ENCODE results near the gene CTNNA1. TPM values are rescaled to one million over a fixed set of nuclear protein-coding genes. Genes with fewer than 3 reads are reported as not detected.
A peak's percentile ranks its signal among the peaks of the same experiment; 100 is the strongest.

The CTNNA1 gene
- total RNA-seq, 1 donor: 327 TPM

DNA sequence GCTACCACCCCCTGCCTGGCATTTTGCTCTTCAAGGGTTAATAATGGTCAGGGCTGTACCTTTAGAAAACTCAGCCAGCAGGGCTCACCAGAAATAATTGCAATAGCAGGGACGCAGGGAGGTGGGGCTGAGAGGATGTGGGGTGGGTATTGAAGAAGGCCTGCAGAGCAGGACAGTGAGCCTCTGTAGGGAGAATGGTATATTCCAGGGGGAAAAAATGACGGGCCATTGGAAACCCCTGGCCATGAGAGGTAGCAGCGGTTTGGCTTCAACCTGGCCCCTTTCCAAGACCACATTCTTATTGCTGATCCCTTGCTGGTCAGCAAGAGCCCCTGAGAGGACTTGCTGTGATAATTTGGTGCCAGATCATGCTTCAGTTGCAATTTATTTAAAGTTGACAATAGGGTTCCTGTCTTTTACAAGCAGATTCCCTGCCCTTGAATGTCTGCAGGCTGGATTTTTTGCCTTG lies 36.7 kb upstream of the CTNNA1 start:
- no peak overlapping the region for H3K4me3 ChIP-seq (ENCODE audit: low read depth, low read length)
- peak; percentile 29 for DNase-seq (ENCODE audit: low read depth)
- TF ChIP-seq, protein P1, sequence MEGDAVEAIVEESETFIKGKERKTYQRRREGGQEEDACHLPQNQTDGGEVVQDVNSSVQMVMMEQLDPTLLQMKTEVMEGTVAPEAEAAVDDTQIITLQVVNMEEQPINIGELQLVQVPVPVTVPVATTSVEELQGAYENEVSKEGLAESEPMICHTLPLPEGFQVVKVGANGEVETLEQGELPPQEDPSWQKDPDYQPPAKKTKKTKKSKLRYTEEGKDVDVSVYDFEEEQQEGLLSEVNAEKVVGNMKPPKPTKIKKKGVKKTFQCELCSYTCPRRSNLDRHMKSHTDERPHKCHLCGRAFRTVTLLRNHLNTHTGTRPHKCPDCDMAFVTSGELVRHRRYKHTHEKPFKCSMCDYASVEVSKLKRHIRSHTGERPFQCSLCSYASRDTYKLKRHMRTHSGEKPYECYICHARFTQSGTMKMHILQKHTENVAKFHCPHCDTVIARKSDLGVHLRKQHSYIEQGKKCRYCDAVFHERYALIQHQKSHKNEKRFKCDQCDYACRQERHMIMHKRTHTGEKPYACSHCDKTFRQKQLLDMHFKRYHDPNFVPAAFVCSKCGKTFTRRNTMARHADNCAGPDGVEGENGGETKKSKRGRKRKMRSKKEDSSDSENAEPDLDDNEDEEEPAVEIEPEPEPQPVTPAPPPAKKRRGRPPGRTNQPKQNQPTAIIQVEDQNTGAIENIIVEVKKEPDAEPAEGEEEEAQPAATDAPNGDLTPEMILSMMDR (IDR thresholded peaks at IDR 0.05; ENCODE audit: insufficient read depth, low read length): no peak

DNA sequence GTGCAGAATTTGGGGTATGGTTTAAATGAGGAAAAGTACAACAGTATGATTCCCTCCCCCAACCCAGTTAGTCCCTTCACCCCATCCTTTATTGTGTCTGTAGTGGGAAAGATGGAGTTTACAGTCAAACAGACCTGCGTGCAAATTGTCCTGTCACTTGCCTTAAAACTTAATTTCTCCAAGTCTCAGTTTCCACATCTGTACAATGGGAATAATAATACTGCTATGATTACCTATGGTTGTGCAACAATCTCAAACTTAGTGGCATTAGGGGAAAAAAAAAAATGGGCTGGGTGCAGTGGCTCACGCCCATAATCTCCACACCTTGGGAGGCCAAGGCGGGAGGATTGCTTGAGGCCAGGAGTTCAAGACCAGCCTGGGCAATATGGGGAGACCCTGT lies 35.8 kb upstream of the CTNNA1 start:
- no peak overlapping the region for H3K4me3 ChIP-seq (ENCODE audit: low read depth, low read length)
- DNase-seq (ENCODE audit: low read depth): no peak
- TF ChIP-seq, protein P1 (IDR thresholded peaks at IDR 0.05; ENCODE audit: insufficient read depth, low read length): no peak

DNA sequence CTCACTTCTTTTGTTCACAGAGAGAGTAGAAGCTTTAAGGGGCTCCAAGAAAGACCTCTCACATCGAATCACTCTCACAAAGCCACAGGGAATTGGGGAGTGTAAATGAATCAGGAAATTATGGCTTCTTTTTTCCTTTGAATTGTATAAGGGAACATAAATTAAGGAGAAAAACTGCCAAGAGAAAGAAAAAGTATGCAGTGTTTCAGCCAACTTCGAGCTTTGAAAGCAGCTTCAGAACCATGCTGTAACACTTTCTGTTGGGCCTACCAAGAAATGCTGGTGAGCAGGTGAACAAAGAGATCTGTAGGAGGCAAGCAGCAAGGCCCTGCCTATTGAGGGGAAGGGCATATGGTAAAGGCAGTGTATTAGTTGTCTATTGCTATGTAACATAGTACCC lies 33.4 kb upstream of the CTNNA1 start:
- TF ChIP-seq, protein P1 (IDR thresholded peaks at IDR 0.05; ENCODE audit: insufficient read depth, low read length): no peak
- no peak for DNase-seq (ENCODE audit: low read depth)
- H3K4me3 ChIP-seq (ENCODE audit: low read depth, low read length): no peak overlapping the region

DNA sequence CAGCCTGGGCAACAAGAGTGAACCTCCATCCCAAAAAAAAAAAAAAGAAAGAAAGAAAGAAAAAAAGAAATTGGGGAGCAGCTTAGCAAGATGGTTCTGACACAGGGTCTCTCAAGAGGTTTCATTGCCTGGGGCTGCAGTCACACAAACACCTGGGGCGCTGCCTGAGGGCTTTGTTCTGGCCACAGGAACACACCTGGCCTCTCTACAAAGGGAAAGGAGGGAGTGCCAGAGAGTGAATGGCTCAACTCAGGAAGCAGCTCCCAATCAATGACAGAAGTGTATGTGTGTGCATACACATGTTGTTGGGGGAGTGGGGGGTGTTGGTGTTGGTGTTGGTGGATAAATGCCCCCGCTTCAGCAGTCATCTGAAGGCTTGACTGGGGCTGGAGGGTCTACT lies 32.4 kb upstream of the CTNNA1 start:
- no peak overlapping the region for H3K4me3 ChIP-seq (ENCODE audit: low read depth, low read length)
- TF ChIP-seq, protein P1 (IDR thresholded peaks at IDR 0.05; ENCODE audit: insufficient read depth, low read length): no peak
- DNase-seq (ENCODE audit: low read depth): no peak

DNA sequence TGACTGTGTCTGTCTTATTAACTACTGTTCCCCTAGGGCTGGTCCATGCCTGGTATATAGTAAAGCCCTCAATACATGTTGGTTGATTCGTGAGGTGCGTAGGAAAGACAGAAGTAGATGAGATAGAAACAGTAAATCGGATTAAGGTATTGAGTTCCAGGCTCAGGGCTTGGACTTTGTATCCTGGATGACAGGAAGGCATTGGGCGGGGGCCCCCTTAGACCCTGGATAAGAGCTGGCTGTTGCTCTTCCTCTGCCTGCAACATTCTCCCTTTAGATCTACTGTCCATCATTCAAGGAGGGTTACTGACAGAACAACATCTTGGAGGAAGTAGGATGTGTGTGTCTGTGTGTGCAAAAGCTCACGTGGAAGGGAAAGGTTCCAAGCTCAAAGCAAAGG lies 31.2 kb upstream of the CTNNA1 start:
- no peak overlapping the region for H3K4me3 ChIP-seq (ENCODE audit: low read depth, low read length)
- no peak for DNase-seq (ENCODE audit: low read depth)
- TF ChIP-seq, protein P1 (IDR thresholded peaks at IDR 0.05; ENCODE audit: insufficient read depth, low read length): no peak

DNA sequence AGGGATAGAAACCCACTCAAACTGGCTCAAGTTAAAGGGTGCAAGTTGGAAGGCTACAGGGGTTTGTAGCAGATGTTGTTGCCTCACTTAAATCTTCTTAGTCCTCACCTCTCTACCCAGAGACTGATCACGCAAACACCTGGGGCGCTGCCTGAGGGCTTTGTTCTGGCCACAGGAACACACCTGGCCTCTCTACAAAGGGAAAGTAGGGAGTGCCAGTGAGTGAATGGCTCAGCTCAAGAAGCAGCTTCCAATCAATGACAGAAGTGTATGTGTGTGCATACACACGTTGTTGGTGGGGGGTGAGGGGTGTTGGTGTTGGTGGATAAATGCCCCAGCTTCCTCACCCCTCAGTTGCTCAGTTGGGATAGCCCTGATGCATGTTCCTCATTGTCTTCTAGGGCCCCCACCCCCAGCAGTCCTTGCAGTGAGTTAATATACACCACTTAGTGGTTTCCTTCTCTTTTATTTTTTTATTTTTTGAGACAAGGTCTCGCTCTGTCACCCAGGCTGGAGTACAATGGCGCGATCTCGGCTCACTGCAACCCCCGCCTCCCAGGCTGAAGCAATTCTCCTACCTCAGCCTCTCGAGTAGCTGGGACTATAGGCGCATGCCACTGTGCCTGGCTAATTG lies 30.6 kb upstream of the CTNNA1 start:
- DNase-seq (ENCODE audit: low read depth): no peak
- TF ChIP-seq, protein P1 (IDR thresholded peaks at IDR 0.05; ENCODE audit: insufficient read depth, low read length): no peak
- H3K4me3 ChIP-seq (ENCODE audit: low read depth, low read length): no peak overlapping the region
